ENCODE measurements around the gene NINJ2.
"Not testable (repeated sequence)": the region's sequence is repeated elsewhere in the genome, so short reads cannot be mapped to it uniquely, and the experiment has no call there.

DNA sequence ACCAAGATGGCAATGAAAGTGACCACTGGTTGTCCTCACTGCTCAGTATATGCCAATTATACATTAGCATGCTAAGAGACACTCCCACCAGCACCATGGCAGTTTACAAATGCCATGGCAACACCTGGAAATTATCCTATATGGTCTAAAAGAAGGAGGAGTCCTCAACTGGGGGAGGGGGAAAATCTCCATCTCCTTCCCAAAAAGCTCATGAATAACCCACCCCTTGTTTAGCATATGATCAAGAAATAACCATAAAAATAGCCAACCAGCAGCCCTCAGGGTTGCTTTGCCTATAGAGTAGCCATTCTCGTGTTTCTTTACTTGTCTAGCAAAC is 34.5 kb downstream of the NINJ2 start:
- not testable (repeated sequence) for TF ChIP-seq POLR2AphosphoS5, POLR2A, EP300 (IDR thresholded peaks at IDR 0.05)
- TF ChIP-seq, protein P1, sequence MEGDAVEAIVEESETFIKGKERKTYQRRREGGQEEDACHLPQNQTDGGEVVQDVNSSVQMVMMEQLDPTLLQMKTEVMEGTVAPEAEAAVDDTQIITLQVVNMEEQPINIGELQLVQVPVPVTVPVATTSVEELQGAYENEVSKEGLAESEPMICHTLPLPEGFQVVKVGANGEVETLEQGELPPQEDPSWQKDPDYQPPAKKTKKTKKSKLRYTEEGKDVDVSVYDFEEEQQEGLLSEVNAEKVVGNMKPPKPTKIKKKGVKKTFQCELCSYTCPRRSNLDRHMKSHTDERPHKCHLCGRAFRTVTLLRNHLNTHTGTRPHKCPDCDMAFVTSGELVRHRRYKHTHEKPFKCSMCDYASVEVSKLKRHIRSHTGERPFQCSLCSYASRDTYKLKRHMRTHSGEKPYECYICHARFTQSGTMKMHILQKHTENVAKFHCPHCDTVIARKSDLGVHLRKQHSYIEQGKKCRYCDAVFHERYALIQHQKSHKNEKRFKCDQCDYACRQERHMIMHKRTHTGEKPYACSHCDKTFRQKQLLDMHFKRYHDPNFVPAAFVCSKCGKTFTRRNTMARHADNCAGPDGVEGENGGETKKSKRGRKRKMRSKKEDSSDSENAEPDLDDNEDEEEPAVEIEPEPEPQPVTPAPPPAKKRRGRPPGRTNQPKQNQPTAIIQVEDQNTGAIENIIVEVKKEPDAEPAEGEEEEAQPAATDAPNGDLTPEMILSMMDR (IDR thresholded peaks at IDR 0.05) = not testable (repeated sequence)
